ENCODE data around the gene MR1. TPM values are rescaled to one million over a fixed set of nuclear protein-coding genes. Genes with fewer than 3 reads are reported as not detected.
"Not testable (repeated sequence)": the region's sequence is repeated elsewhere in the genome, so short reads cannot be mapped to it uniquely, and the experiment has no call there.

MR1 gene
- polyA plus RNA-seq, 4 donors, result 1.1 to 17.1 (median 4.6) TPM

DNA sequence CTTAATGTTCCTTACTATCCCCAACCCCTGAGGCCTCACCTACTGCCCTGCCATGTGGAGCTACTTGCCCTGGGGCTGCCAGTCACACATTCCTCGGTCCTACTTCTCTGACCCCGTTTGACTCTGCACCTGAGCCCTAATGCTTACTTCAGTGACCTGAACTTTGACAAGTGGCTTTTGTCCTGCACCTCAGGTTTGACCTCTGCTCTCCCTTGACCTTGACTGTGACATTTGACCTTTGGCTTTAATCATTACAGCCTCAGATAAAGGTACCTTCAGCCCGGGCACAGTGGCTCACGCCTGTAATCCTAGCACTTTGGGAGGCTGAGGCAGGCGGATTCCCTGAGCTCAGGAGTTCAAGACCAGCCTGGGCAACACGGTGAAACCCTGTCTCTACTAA is 22.8 kb downstream of the MR1 start:
- Histone ChIP-seq H3K36me3 (ENCODE audit: control insufficient read depth in 3 of 3, insufficient read depth in 2 of 3, low read depth in 1 of 3, low read length in 3 of 3) (no peaks in the 10 kb centered on the region), H3K4me3 (ENCODE audit: low read depth in 1 of 3, low read length in 3 of 3) (no peak overlapping the region), H3K9me3 (ENCODE audit: control insufficient read depth in 2 of 2, insufficient read depth in 1 of 2, low read depth in 1 of 2, low read length in 1 of 2) (peaks cover 0 to 13% of the 10 kb centered on the region in 2 donors), H3K27me3 (ENCODE audit: control insufficient read depth in 3 of 3, insufficient read depth in 3 of 3, low read length in 3 of 3) (no peaks in the 10 kb centered on the region), H3K4me1 (ENCODE audit: control insufficient read depth in 3 of 3, insufficient read depth in 2 of 3, low read depth in 1 of 3, low read length in 2 of 3) (no peaks in the 10 kb centered on the region), H3K27ac (ENCODE audit: low read depth in 1 of 3, low read length in 2 of 3) (no peak overlapping the region)
- no peak for DNase-seq
- WGBS, 3 donors, result 73 to 88% (median 85%) methylated on average over 6 of the region's 6 CpGs
- FAIRE-seq, result no peak

DNA sequence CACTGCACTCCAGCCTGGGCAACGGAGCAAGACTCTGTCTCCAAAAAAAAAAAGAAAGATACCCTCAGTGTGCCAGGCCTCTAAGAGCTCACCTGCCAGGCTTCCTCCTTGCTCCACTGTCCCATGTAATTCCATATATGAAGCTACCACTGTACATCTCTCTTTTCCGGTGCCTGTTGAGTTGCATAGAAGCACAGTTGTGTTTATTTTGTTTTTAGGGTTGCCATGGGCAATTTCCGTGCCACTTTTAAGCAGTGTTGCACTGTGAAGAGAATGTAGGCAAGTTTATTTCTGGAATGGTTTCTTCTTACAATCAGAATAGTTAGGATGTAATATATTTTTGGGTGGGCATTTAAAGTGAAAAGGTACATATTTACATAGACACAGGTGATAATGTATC is 23.3 kb downstream of the MR1 start:
- no peak for FAIRE-seq
- 45 to 55% (median 50%) methylated on average over 3 of the region's 3 CpGs for WGBS, 3 donors
- Histone ChIP-seq H3K27ac (ENCODE audit: low read depth in 1 of 3, low read length in 2 of 3) (no peak overlapping the region), H3K4me1 (ENCODE audit: control insufficient read depth in 3 of 3, insufficient read depth in 2 of 3, low read depth in 1 of 3, low read length in 2 of 3) (no peaks in the 10 kb centered on the region), H3K27me3 (ENCODE audit: control insufficient read depth in 3 of 3, insufficient read depth in 3 of 3, low read length in 3 of 3) (no peaks in the 10 kb centered on the region), H3K4me3 (ENCODE audit: low read depth in 1 of 3, low read length in 3 of 3) (no peak overlapping the region), H3K36me3 (ENCODE audit: control insufficient read depth in 3 of 3, insufficient read depth in 2 of 3, low read depth in 1 of 3, low read length in 3 of 3) (no peaks in the 10 kb centered on the region), H3K9me3 (ENCODE audit: control insufficient read depth in 2 of 2, insufficient read depth in 1 of 2, low read depth in 1 of 2, low read length in 1 of 2) (peaks cover 0 to 13% of the 10 kb centered on the region in 2 donors)
- no peak for DNase-seq

DNA sequence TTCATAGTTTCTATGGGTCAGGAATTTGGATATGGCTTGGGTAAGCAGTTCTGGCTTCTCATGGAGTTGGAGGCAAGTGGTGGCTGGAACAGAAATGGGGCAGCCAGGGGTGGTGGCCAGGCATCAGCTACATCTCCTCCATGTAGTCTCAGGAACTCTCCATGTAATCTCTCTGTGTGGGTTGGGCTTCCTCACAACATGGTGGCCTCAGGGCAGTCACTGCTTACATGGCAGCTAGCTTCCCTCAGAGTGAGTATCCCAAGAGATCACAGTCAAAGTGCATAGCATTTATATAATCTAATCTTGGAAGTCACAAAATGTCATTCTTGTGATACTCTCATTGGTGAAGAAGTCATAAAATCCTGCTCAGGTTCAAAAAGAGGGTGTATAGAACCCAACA is 25.7 kb downstream of the MR1 start:
- DNase-seq, result no peak
- Histone ChIP-seq H3K36me3 (ENCODE audit: control insufficient read depth in 3 of 3, insufficient read depth in 2 of 3, low read depth in 1 of 3, low read length in 3 of 3) (no peaks in the 10 kb centered on the region), H3K27ac (ENCODE audit: low read depth in 1 of 3, low read length in 2 of 3) (no peak overlapping the region), H3K4me3 (ENCODE audit: low read depth in 1 of 3, low read length in 3 of 3) (no peak overlapping the region), H3K9me3 (ENCODE audit: control insufficient read depth in 2 of 2, insufficient read depth in 1 of 2, low read depth in 1 of 2, low read length in 1 of 2) (peaks cover 0 to 13% of the 10 kb centered on the region in 2 donors), H3K27me3 (ENCODE audit: control insufficient read depth in 3 of 3, insufficient read depth in 3 of 3, low read length in 3 of 3) (no peaks in the 10 kb centered on the region), H3K4me1 (ENCODE audit: control insufficient read depth in 3 of 3, insufficient read depth in 2 of 3, low read depth in 1 of 3, low read length in 2 of 3) (no peaks in the 10 kb centered on the region)
- FAIRE-seq, result no peak

DNA sequence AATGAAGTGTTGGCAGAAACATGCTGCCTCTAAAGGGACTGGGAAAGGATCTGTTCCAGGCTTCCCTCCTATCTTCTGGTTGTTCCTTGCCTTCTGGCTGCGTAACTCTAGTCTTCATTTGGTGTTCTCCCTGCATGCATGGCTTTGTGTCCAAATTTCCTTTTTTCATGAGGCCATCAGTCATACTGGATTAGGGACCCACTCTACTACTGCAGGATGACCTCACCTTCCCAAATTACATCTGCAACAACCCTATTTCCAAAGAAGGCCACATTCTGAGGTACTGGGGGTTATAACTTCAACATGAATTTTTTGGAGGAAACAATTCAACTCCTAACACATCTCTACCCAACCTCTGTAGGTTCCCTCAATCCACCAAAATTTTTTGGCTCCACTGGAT is 26.3 kb downstream of the MR1 start:
- DNase-seq, result no peak
- H3K36me3 ChIP-seq (ENCODE audit: control insufficient read depth in 3 of 3, insufficient read depth in 2 of 3, low read depth in 1 of 3, low read length in 3 of 3), result no peaks in the 10 kb centered on the region
- no peak for FAIRE-seq
- H3K4me3 ChIP-seq (ENCODE audit: low read depth in 1 of 3, low read length in 3 of 3), result no peak overlapping the region
- H3K9me3 ChIP-seq (ENCODE audit: control insufficient read depth in 2 of 2, insufficient read depth in 1 of 2, low read depth in 1 of 2, low read length in 1 of 2), result peaks cover 0 to 13% of the 10 kb centered on the region in 2 donors
- no peaks in the 10 kb centered on the region for H3K4me1 ChIP-seq (ENCODE audit: control insufficient read depth in 3 of 3, insufficient read depth in 2 of 3, low read depth in 1 of 3, low read length in 2 of 3)
- H3K27ac ChIP-seq (ENCODE audit: low read depth in 1 of 3, low read length in 2 of 3), result no peak overlapping the region
- WGBS, 3 donors, result 93 to 100% (median 98%) methylated on average over 1 of the region's 1 CpG
- no peaks in the 10 kb centered on the region for H3K27me3 ChIP-seq (ENCODE audit: control insufficient read depth in 3 of 3, insufficient read depth in 3 of 3, low read length in 3 of 3)

DNA sequence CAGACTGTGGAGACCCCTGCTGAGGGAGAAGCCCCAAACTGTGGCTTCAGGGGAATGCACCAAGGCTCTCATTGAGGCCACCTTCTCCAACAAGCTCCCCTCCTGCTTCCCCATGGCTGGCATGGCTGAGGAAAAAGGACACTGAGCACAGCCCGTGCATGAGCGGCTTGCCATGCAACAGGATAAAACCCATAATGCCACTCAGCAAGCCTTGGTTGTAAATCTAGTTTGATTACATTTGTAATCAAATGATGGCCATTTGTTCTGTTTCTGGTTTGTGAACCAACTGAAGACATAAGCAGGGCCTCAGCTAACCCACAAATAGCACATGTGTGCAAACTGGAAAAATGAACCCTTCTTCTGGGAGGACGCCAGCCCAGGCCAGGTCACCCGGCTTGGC is 27.2 kb downstream of the MR1 start:
- not testable (repeated sequence) for H3K27me3 ChIP-seq (ENCODE audit: control insufficient read depth in 3 of 3, insufficient read depth in 3 of 3, low read length in 3 of 3); H3K4me1 ChIP-seq (ENCODE audit: control insufficient read depth in 3 of 3, insufficient read depth in 2 of 3, low read depth in 1 of 3, low read length in 2 of 3); FAIRE-seq; H3K4me3 ChIP-seq (ENCODE audit: low read depth in 1 of 3, low read length in 3 of 3); H3K27ac ChIP-seq (ENCODE audit: low read depth in 1 of 3, low read length in 2 of 3); H3K36me3 ChIP-seq (ENCODE audit: control insufficient read depth in 3 of 3, insufficient read depth in 2 of 3, low read depth in 1 of 3, low read length in 3 of 3); DNase-seq
- WGBS, 3 donors, result 89 to 100% (median 97%) methylated on average over 2 to 4 of the region's 4 CpGs
- H3K9me3 ChIP-seq (ENCODE audit: control insufficient read depth in 2 of 2, insufficient read depth in 1 of 2, low read depth in 1 of 2, low read length in 1 of 2), result peaks cover 0 to 13% of the 10 kb centered on the region in 2 donors

DNA sequence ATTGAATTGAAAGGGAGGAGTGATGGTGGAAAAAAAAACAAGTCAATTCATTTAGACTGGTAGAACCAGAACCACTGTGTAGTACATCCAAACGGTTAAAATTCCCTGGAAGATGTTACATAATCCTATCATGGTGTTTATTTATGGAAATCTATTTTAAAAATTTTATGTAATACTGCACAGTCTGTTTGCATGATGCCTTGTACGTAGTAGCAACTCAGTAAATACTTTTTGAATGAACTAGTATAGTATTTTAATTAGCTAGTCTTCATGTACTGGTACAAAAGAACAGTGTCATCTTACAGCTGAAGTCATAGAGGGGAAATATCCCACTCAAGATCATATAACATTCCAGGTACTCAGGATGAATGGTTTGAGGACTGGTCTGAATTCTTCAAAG is 27.7 kb downstream of the MR1 start:
- FAIRE-seq, result no peak
- DNase-seq, result no peak
- Histone ChIP-seq H3K27ac (ENCODE audit: low read depth in 1 of 3, low read length in 2 of 3) (no peak overlapping the region), H3K9me3 (ENCODE audit: control insufficient read depth in 2 of 2, insufficient read depth in 1 of 2, low read depth in 1 of 2, low read length in 1 of 2) (peaks cover 0 to 13% of the 10 kb centered on the region in 2 donors), H3K36me3 (ENCODE audit: control insufficient read depth in 3 of 3, insufficient read depth in 2 of 3, low read depth in 1 of 3, low read length in 3 of 3) (no peaks in the 10 kb centered on the region), H3K27me3 (ENCODE audit: control insufficient read depth in 3 of 3, insufficient read depth in 3 of 3, low read length in 3 of 3) (no peaks in the 10 kb centered on the region), H3K4me3 (ENCODE audit: low read depth in 1 of 3, low read length in 3 of 3) (no peak overlapping the region), H3K4me1 (ENCODE audit: control insufficient read depth in 3 of 3, insufficient read depth in 2 of 3, low read depth in 1 of 3, low read length in 2 of 3) (no peaks in the 10 kb centered on the region)
- WGBS, 3 donors, result 65 to 89% (median 79%) methylated on average over 2 of the region's 2 CpGs

DNA sequence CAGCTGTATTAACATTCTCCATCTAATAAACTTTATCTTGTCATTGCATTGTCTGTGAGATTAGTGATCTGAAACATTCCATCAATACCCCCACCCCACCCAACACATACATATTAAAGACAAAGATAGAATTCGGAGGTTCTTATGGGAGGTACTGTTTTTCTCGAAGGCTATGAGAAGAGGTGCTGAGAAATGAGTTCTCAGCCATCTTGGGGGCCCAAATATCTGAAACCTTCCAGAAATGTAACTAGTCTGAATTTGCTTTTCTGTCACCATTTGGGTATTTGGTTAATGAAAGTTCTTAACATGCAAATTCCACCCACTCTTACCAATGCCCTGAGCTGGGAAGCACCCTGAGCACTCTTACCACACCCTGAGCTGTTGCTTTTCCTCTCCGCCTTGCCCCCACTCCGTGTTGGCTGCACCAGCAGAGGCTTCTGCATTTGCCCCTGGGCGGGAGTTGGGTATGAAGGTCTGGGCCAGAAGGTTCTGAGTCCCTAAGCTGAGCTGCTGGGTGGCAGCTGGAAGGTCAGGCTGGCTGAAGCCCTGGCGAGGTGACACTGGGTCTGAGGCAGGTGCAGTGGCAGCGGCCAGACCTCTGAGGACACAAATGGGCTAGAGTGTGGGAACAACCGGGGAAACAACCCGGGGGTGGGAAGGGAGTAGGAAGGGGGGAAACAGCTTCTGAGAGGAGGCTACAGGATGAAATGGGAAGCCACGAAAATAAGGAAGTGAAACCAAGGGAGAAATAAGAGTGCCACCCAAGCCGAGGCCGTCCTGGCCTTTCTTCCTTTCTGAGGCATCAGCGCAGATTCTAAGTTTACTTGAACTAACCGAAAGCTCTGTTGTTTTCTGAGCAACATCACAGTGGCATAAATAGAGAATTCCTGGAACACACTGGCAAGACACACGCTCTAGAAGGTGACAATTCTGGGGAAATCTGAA is 28.4 kb downstream of the MR1 start:
- Histone ChIP-seq H3K36me3 (ENCODE audit: control insufficient read depth in 3 of 3, insufficient read depth in 2 of 3, low read depth in 1 of 3, low read length in 3 of 3) (no peaks in the 10 kb centered on the region), H3K9me3 (ENCODE audit: control insufficient read depth in 2 of 2, insufficient read depth in 1 of 2, low read depth in 1 of 2, low read length in 1 of 2) (peaks cover 0 to 13% of the 10 kb centered on the region in 2 donors), H3K27ac (ENCODE audit: low read depth in 1 of 3, low read length in 2 of 3) (peak overlapping the region in 1 of 3 donors; percentile 57), H3K4me1 (ENCODE audit: control insufficient read depth in 3 of 3, insufficient read depth in 2 of 3, low read depth in 1 of 3, low read length in 2 of 3) (no peaks in the 10 kb centered on the region), H3K27me3 (ENCODE audit: control insufficient read depth in 3 of 3, insufficient read depth in 3 of 3, low read length in 3 of 3) (no peaks in the 10 kb centered on the region), H3K4me3 (ENCODE audit: low read depth in 1 of 3, low read length in 3 of 3) (no peak overlapping the region)
- DNase-seq (no peak), FAIRE-seq (no peak)
- 66 to 83% (median 69%) methylated on average over 15 of the region's 15 CpGs for WGBS, 3 donors

DNA sequence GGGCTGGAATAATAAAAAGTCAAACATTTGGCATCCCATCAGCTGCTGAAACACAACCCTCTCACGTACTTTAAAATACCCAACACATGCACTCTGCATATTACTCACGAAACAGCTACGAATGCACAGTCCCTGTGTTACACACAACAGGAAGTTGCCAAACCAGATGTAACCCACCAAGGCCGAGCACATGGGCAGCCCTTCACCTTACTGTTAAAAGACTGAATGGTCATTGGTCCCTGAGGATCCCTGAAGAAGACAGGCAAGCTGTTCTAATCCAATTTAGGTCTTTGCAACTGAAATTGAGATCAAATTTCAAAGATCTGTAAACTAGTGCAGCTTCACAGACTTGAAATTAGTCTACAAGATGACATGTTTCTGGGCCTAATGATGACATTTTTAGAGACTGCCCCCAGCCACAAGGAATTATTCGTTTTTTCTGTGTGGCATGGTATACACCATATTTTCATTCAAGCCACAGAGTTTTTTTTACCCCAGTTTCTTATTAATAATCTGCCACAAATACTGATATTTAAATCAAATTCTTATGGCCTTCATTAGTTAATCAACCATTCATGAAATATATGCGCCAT is 29.1 kb downstream of the MR1 start:
- 60 to 77% (median 64%) methylated on average over 6 of the region's 6 CpGs for WGBS, 3 donors
- Histone ChIP-seq H3K4me1 (ENCODE audit: control insufficient read depth in 3 of 3, insufficient read depth in 2 of 3, low read depth in 1 of 3, low read length in 2 of 3) (no peaks in the 10 kb centered on the region), H3K36me3 (ENCODE audit: control insufficient read depth in 3 of 3, insufficient read depth in 2 of 3, low read depth in 1 of 3, low read length in 3 of 3) (no peaks in the 10 kb centered on the region), H3K9me3 (ENCODE audit: control insufficient read depth in 2 of 2, insufficient read depth in 1 of 2, low read depth in 1 of 2, low read length in 1 of 2) (peaks cover 0 to 13% of the 10 kb centered on the region in 2 donors), H3K27me3 (ENCODE audit: control insufficient read depth in 3 of 3, insufficient read depth in 3 of 3, low read length in 3 of 3) (no peaks in the 10 kb centered on the region), H3K4me3 (ENCODE audit: low read depth in 1 of 3, low read length in 3 of 3) (no peak overlapping the region), H3K27ac (ENCODE audit: low read depth in 1 of 3, low read length in 2 of 3) (peak overlapping the region in 1 of 3 donors; percentile 57)
- DNase-seq (no peak), FAIRE-seq (no peak)

Data from small intestine (tissue), 7 donors.